ENCODE data around the gene DUSP23. TPM values are rescaled to one million over a fixed set of nuclear protein-coding genes. Genes with fewer than 3 reads are reported as not detected.

DUSP23 gene
- polyA plus RNA-seq, 1 donor from 2014 or later: 5.4 TPM

DNA sequence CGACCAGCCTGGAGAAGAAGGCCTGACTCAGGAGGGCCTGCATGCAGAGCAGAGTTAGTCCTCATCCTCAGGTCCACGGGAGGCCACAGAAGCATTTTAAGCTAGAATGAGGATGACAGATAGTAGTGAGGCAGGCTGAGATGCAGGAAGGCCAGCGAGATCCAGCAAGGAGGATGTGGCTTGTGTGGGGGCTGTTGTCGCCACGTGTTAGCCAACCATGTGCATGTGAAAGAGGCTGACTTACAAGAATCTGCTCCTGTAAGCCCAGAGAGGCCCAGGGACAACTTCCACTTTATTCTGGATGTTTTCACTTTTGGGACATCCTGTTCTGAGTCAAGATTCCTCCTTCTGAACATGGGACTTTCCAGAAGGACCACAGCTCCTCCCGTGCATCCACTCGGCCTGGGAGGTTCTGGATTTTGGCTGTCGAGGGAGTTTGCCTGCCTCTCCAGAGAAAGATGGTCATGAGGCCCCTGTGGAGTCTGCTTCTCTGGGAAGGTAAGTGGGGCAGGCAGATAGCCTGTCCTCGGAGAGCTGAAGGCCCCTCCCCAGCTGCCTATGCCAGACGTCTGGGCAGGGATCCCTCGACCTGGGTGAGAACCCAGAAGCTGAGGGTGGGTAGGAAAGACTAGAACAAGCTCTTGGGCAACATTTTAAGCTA is 45.8 kb downstream of the DUSP23 start, which contains the start of gene SLAMF8:
TSS of gene SLAMF8 (plus strand) at position 433 of the 661 bp plus-strand sequence. CDS start at position 459, 26 bp downstream.
- H3K36me3 ChIP-seq (ENCODE audit: insufficient read depth, low read length): no peaks in the 10 kb centered on the region
- H3K27me3 ChIP-seq (ENCODE audit: insufficient read depth, low read depth, low read length): peaks cover 80% of the 10 kb centered on the region
- H3K27ac ChIP-seq (ENCODE audit: low read length): no peak within 1 kb of the TSS
- H3K79me2 ChIP-seq (replicated peaks; ENCODE audit: insufficient read depth, low read length): no peaks in the 10 kb centered on the region
- no peaks in the 10 kb centered on the region for H4K20me1 ChIP-seq (ENCODE audit: insufficient read depth)
- H3K9me2 ChIP-seq (ENCODE audit: insufficient read depth, low read length): no peaks in the 10 kb centered on the region
- H3K9me3 ChIP-seq (ENCODE audit: low read length): no peaks in the 10 kb centered on the region
- no peaks in the 10 kb centered on the region for H3F3A ChIP-seq (ENCODE audit: insufficient read depth, low read length, poor library complexity, severe bottlenecking)
- no peak within 1 kb of the TSS for H3K4me3 ChIP-seq (ENCODE audit: low read length)
- TF ChIP-seq MXI1 (conservative IDR thresholded peaks at IDR 0.05; ENCODE audit: poor library complexity, severe bottlenecking): no peak
- TF ChIP-seq, protein P1, sequence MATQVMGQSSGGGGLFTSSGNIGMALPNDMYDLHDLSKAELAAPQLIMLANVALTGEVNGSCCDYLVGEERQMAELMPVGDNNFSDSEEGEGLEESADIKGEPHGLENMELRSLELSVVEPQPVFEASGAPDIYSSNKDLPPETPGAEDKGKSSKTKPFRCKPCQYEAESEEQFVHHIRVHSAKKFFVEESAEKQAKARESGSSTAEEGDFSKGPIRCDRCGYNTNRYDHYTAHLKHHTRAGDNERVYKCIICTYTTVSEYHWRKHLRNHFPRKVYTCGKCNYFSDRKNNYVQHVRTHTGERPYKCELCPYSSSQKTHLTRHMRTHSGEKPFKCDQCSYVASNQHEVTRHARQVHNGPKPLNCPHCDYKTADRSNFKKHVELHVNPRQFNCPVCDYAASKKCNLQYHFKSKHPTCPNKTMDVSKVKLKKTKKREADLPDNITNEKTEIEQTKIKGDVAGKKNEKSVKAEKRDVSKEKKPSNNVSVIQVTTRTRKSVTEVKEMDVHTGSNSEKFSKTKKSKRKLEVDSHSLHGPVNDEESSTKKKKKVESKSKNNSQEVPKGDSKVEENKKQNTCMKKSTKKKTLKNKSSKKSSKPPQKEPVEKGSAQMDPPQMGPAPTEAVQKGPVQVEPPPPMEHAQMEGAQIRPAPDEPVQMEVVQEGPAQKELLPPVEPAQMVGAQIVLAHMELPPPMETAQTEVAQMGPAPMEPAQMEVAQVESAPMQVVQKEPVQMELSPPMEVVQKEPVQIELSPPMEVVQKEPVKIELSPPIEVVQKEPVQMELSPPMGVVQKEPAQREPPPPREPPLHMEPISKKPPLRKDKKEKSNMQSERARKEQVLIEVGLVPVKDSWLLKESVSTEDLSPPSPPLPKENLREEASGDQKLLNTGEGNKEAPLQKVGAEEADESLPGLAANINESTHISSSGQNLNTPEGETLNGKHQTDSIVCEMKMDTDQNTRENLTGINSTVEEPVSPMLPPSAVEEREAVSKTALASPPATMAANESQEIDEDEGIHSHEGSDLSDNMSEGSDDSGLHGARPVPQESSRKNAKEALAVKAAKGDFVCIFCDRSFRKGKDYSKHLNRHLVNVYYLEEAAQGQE (IDR thresholded peaks at IDR 0.05; ENCODE audit: borderline replicate concordance): no peak
- no peak for TF ChIP-seq SMC3 (conservative IDR thresholded peaks at IDR 0.05; ENCODE audit: poor library complexity)
- TF ChIP-seq POLR2AphosphoS5 (IDR thresholded peaks at IDR 0.05): no peak
- TF ChIP-seq EP300 (conservative IDR thresholded peaks at IDR 0.05; ENCODE audit: poor library complexity, severe bottlenecking): no peak
- no peak for TF ChIP-seq EZH2 (IDR thresholded peaks at IDR 0.05; ENCODE audit: borderline replicate concordance, insufficient read depth, low read length, poor library complexity, severe bottlenecking)
- TF ChIP-seq CTCF (IDR thresholded peaks at IDR 0.05; ENCODE audit: poor library complexity, severe bottlenecking): no peak
- TF ChIP-seq TAF1 (IDR thresholded peaks at IDR 0.05; ENCODE audit: low read depth): no peak
- no peak for TF ChIP-seq RAD21 (conservative IDR thresholded peaks at IDR 0.05)
- no peak within 1 kb of the TSS for H3K9ac ChIP-seq (ENCODE audit: low read length)
- H2AFZ ChIP-seq (ENCODE audit: low read depth, low read length): no peak within 1 kb of the TSS
- no peak within 1 kb of the TSS for H3K4me2 ChIP-seq (ENCODE audit: low read length)

DNA sequence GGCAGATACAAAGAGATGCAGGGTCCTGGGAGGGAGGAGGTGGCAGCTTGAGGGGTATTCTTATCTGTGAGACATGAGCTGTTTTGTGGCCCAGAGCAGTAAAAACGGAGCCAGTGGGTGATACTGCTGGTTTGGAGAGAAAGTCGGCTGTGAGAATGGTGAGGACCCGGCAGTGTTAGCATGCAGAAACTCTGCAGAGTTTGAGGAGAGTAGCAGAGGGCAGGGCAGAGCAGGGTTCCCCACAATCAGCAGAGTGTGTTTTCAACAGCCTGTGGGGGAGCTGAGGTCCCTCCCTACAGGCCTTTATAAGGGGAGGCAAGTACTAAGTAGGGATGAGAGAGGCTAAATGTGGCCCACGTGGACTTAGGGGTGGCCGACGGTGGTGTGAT is 46.3 kb downstream of the DUSP23 start:
- H3K27me3 ChIP-seq (ENCODE audit: insufficient read depth, low read depth, low read length): peaks cover 75% of the 10 kb centered on the region
- H3K27ac ChIP-seq (ENCODE audit: low read length): no peak overlapping the region
- H3K36me3 ChIP-seq (ENCODE audit: insufficient read depth, low read length): no peaks in the 10 kb centered on the region
- H4K20me1 ChIP-seq (ENCODE audit: insufficient read depth): no peaks in the 10 kb centered on the region
- no peaks in the 10 kb centered on the region for H3F3A ChIP-seq (ENCODE audit: insufficient read depth, low read length, poor library complexity, severe bottlenecking)
- H3K79me2 ChIP-seq (replicated peaks; ENCODE audit: insufficient read depth, low read length): no peaks in the 10 kb centered on the region
- no peaks in the 10 kb centered on the region for H3K9me3 ChIP-seq (ENCODE audit: low read length)
- no peak overlapping the region for H3K4me3 ChIP-seq (ENCODE audit: low read length)
- TF ChIP-seq EZH2 (IDR thresholded peaks at IDR 0.05; ENCODE audit: borderline replicate concordance, insufficient read depth, low read length, poor library complexity, severe bottlenecking) (no peak), EP300 (conservative IDR thresholded peaks at IDR 0.05; ENCODE audit: poor library complexity, severe bottlenecking) (no peak), SMC3 (conservative IDR thresholded peaks at IDR 0.05; ENCODE audit: poor library complexity) (no peak), TAF1 (IDR thresholded peaks at IDR 0.05; ENCODE audit: low read depth) (no peak), CTCF (IDR thresholded peaks at IDR 0.05; ENCODE audit: poor library complexity, severe bottlenecking) (no peak), RAD21 (conservative IDR thresholded peaks at IDR 0.05) (no peak), MXI1 (conservative IDR thresholded peaks at IDR 0.05; ENCODE audit: poor library complexity, severe bottlenecking) (no peak), POLR2AphosphoS5 (IDR thresholded peaks at IDR 0.05) (no peak)
- TF ChIP-seq, protein P1 (IDR thresholded peaks at IDR 0.05; ENCODE audit: borderline replicate concordance): no peak
- H3K9ac ChIP-seq (ENCODE audit: low read length): no peak overlapping the region
- no peak overlapping the region for H3K4me2 ChIP-seq (ENCODE audit: low read length)
- no peaks in the 10 kb centered on the region for H3K9me2 ChIP-seq (ENCODE audit: insufficient read depth, low read length)
- no peak overlapping the region for H2AFZ ChIP-seq (ENCODE audit: low read depth, low read length)

Measured in neural cell (in vitro differentiated cells).